GM12878 (cell line): Measurements from ENCODE around the gene LAMB1.

Experiments used
- CTCF ChIP-seq, 3 experiments: IDR thresholded peaks in 2 of 3; conservative IDR thresholded peaks in 1 of 3; 2 replicates each; pipeline ENCODE4 v1.5.1; 2011; ENCODE audit warnings: low read depth in 3 of 3, low read length in 3 of 3, mild to moderate bottlenecking in 3 of 3, control low read depth in 2 of 3, moderate library complexity in 2 of 3, inconsistent platforms in 1 of 3, mixed read lengths in 1 of 3; ENCODE audit not compliant: control insufficient read depth in 2 of 3, insufficient read depth in 1 of 3; ENCODE audit errors: extremely low read depth in 1 of 3
- E2F4 ChIP-seq: IDR thresholded peaks from 2 replicates; pipeline ENCODE4 v1.6.1; 2012; ENCODE audit warnings: low read depth, low read length, improper control_type of control experiment
- ZBED1 ChIP-seq: IDR thresholded peaks from 2 replicates; pipeline ENCODE4 v1.6.1; 2016; ENCODE audit warnings: borderline replicate concordance

- TF ChIP-seq CTCF (IDR thresholded peaks at IDR 0.05 in 2 of 3, conservative IDR thresholded peaks at IDR 0.05 in 1 of 3; ENCODE audit: control insufficient read depth in 2 of 3, extremely low read depth in 1 of 3, insufficient read depth in 1 of 3, low read depth in 3 of 3, low read length in 3 of 3) (no peak), E2F4 (no peak), ZBED1 (no peak)
Measured at GRCh38 chr7:107884066-107884818, 118.7 kb downstream of the LAMB1 start.
